GM12891 (cell line): Measurements from ENCODE around the gene HDAC6.

Source experiments
- POLR2A ChIP-seq: IDR thresholded peaks from 2 replicates; pipeline ENCODE4 v1.6.1; 2011; ENCODE audit warnings: low read depth, low read length, control low read depth
- POLR2AphosphoS5 ChIP-seq: IDR thresholded peaks from 2 replicates; pipeline ENCODE4 v1.6.1; 2011; ENCODE audit warnings: low read depth, low read length, control low read depth
- SPI1 ChIP-seq: IDR thresholded peaks from 2 replicates; pipeline ENCODE4 v1.6.1; 2011; ENCODE audit warnings: low read depth, low read length, control low read depth
- TAF1 ChIP-seq: IDR thresholded peaks from 2 replicates; pipeline ENCODE4 v1.6.1; 2011; ENCODE audit warnings: low read depth, low read length, control low read depth

- no peak for TF ChIP-seq POLR2A
- no peak for TF ChIP-seq TAF1
- TF ChIP-seq POLR2AphosphoS5, result no peak
- TF ChIP-seq SPI1, result no peak
Observed at GRCh38 chrX:48818866-48819265, 17.0 kb downstream of the HDAC6 start.
